Measurements from ENCODE around the gene MIDN.
"Not testable (repeated sequence)": the region's sequence is repeated elsewhere in the genome, so short reads cannot be mapped to it uniquely, and the experiment has no call there.

MIDN gene

DNA sequence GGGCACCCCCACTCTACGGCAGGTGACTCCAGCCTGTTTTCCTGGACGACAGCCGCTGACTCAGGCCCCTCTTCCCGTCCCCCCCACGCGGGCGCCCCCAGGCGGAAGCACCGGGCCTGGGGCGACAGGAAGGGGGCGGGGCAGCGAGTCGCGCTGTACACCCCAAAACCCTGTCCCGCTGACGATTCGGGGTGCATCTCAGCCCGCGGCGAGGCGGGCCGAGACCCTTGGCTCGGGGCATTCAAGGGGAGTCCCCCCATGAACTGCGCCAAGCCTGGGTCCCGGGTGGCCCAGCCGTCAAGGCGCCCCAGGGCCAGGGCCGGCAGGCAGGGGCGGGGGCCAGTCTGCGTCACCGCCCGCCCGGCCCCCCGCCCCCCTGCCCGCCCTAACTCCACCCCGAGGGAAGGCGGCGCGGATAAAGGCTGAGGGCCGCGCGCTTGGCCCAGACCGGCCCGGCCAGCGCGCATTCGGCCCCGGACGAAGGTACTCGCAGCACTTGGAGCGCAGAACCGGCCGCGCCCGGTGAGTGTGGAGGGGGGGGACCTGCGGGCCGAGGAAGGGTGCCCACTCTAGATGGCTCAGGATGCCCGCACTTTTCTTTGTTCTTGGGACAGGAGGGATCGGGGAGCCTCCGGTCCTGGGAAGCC lies at the start of gene MIDN:
TSS of gene MIDN (plus strand) at position 445 of the 647 bp plus-strand sequence. CDS start 1,714 bp downstream, outside the sequence.
- DNase-seq (ENCODE audit: low read depth), result peak; percentile 88
- TF ChIP-seq, protein P1, sequence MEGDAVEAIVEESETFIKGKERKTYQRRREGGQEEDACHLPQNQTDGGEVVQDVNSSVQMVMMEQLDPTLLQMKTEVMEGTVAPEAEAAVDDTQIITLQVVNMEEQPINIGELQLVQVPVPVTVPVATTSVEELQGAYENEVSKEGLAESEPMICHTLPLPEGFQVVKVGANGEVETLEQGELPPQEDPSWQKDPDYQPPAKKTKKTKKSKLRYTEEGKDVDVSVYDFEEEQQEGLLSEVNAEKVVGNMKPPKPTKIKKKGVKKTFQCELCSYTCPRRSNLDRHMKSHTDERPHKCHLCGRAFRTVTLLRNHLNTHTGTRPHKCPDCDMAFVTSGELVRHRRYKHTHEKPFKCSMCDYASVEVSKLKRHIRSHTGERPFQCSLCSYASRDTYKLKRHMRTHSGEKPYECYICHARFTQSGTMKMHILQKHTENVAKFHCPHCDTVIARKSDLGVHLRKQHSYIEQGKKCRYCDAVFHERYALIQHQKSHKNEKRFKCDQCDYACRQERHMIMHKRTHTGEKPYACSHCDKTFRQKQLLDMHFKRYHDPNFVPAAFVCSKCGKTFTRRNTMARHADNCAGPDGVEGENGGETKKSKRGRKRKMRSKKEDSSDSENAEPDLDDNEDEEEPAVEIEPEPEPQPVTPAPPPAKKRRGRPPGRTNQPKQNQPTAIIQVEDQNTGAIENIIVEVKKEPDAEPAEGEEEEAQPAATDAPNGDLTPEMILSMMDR (IDR thresholded peaks at IDR 0.05; ENCODE audit: insufficient read depth, low read depth, low read length, missing control alignments), result no peak
- H3K4me3 ChIP-seq (ENCODE audit: low read length), result peak within 1 kb of the TSS; percentile 65

DNA sequence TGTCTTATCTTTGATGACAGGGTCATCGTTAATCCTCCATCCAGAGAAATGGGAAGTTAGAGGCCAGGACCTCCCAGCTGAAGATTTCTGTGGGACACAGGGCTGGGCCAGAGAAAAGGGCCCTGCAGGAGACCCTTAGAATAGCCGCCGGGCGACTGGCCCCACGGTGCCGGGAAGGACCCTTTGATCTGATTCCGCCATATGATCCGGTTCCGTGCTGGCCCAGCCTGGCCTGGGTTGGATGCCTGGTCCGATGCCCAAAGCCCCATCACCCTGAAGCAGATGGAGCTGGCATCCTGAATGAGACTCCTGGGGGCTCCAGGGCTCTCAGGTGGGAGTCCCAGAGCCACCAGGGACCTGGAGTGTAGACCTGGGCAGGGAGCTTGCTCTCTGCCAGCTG lies 48.9 kb upstream of the MIDN start:
- TF ChIP-seq, protein P1 (IDR thresholded peaks at IDR 0.05; ENCODE audit: insufficient read depth, low read depth, low read length, missing control alignments), result no peak
- no peak for DNase-seq (ENCODE audit: low read depth)
- H3K4me3 ChIP-seq (ENCODE audit: low read length), result no peak overlapping the region

DNA sequence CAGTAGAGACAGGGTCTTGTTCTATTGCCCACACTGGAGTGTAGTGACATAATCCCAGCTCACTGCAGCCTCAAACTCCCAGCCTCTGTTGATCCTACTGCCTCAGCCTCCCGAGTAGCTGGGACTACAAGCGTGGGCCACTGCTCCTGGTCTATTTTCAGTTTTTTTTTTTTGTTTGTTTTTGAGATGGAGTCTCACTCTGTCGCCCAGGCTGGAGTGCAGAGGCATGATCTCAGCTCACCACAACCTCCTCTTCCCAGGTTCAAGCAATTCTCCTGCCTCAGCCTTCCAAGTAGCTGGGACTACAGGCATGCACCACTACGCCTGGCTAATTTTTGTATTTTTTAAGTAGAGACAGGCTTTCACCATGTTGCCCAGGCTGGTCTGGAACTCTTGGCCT lies 47.8 kb upstream of the MIDN start:
- DNase-seq (ENCODE audit: low read depth); H3K4me3 ChIP-seq (ENCODE audit: low read length): not testable (repeated sequence)

DNA sequence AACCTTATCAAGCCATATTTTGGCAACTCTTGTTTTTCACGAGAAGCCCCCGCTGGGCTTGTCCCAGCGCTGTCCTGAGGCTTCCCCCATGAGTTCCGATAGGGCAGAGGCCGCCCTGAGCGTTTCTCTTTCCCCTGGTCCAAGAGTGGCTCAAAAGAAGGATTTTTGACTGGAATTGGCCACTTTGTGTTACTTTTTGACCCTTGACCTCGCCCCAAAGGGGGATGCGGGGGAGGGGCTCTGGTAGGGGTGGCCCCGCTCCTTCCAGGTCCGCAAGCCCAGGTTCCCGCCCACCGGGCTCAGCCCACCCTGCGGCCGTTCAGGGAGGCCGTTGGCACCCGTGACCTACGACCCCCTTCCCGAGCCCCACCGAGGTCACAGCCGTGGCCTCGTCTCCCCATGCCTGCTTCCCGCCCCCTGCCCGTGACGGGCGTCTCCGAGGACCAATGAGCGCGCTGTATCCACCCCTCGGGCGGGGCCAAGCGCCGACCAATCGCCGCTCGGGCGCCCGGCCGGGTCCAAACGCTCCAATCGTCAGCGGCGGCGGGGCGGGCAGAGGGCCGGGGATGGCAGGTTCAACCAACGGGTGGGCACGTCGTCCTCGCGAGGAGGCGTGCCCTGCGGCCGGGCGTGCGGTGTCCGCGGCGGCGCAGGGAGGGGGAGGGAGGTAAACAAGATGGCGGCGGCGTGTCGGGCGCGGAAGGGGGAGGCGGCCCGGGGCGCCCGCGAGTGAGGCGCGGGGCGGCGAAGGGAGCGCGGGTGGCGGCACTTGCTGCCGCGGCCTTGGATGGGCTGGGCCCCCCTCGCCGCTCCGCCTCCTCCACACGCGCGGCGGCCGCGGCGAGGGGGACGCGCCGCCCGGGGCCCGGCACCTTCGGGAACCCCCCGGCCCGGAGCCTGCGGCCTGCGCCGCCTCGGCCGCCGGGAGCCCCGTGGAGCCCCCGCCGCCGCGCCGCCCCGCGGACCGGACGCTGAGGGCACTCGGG lies 43.0 kb upstream of the MIDN start, which contains the start of gene STK11:
TSS of gene STK11 (plus strand) at position 665 of the 986 bp plus-strand sequence. CDS start 1,136 bp downstream, outside the sequence.
- TF ChIP-seq, protein P1 (IDR thresholded peaks at IDR 0.05; ENCODE audit: insufficient read depth, low read depth, low read length, missing control alignments), result no peak
- H3K4me3 ChIP-seq (ENCODE audit: low read length), result peak within 1 kb of the TSS; percentile 73
- DNase-seq (ENCODE audit: low read depth), result peak; percentile 99

DNA sequence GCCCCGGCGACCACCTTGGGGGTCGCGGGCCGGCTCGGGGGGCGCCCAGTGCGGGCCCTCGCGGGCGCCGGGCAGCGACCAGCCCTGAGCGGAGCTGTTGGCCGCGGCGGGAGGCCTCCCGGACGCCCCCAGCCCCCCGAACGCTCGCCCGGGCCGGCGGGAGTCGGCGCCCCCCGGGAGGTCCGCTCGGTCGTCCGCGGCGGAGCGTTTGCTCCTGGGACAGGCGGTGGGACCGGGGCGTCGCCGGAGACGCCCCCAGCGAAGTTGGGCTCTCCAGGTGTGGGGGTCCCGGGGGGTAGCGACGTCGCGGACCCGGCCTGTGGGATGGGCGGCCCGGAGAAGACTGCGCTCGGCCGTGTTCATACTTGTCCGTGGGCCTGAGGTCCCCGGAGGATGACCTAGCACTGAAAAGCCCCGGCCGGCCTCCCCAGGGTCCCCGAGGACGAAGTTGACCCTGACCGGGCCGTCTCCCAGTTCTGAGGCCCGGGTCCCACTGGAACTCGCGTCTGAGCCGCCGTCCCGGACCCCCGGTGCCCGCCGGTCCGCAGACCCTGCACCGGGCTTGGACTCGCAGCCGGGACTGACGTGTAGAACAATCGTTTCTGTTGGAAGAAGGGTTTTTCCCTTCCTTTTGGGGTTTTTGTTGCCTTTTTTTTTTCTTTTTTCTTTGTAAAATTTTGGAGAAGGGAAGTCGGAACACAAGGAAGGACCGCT lies 42.1 kb upstream of the MIDN start:
- H3K4me3 ChIP-seq (ENCODE audit: low read length), result peak overlapping the region; percentile 73
- TF ChIP-seq, protein P1 (IDR thresholded peaks at IDR 0.05; ENCODE audit: insufficient read depth, low read depth, low read length, missing control alignments), result no peak
- no peak for DNase-seq (ENCODE audit: low read depth)

DNA sequence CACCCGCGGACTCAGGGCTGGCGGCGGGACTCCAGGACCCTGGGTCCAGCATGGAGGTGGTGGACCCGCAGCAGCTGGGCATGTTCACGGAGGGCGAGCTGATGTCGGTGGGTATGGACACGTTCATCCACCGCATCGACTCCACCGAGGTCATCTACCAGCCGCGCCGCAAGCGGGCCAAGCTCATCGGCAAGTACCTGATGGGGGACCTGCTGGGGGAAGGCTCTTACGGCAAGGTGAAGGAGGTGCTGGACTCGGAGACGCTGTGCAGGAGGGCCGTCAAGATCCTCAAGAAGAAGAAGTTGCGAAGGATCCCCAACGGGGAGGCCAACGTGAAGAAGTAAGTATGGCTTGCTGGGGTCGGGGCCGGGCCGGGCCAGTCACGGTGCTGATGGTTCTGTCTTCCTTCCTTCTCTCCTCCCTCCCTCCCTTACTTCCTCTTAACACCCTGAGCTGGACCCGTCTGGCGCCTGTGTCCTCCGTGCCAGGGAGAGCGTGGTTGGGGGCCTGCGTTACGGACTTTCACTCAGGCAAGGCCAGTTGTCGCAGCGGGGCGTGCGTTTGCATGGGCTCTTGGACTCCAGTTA lies 41.4 kb upstream of the MIDN start:
- peak overlapping the region; percentile 73 for H3K4me3 ChIP-seq (ENCODE audit: low read length)
- TF ChIP-seq, protein P1 (IDR thresholded peaks at IDR 0.05; ENCODE audit: insufficient read depth, low read depth, low read length, missing control alignments), result no peak
- peak; percentile 47 for DNase-seq (ENCODE audit: low read depth)

DNA sequence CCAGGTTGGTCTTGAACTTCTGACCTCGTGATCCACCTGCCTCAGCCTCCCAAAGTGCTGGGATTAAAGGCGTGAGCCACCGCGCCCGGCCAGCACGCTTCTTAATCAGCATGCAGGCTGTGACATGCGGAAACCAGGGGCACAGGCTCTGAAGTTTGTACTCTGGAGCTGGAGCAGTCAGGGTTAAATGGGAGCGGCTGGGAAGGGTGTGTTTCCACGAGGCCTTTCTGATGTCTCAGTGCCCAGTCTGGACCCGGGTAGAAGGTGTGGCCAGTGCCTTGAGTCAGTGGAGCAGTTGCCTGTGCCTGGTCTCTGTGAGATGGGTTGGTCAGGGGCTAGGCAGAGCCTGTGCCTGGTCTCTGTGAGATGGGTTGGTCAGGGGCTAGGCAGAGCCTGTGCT lies 39.6 kb upstream of the MIDN start:
- DNase-seq (ENCODE audit: low read depth), result peak; percentile 97
- H3K4me3 ChIP-seq (ENCODE audit: low read length), result peak overlapping the region; percentile 24
